Liver (tissue), 9 donors: ENCODE measurements around the gene ZNF438. TPM values are rescaled to one million over a fixed set of nuclear protein-coding genes. Genes with fewer than 3 reads are reported as not detected.

ENCODE experiments used
- DNase-seq: peaks from one replicate; pipeline ENCODE4 v3.0.0-alpha.2; 2017; ENCODE audit warnings: low spot score
- H3K27ac ChIP-seq, 2 donors: one replicate each; pipeline ENCODE4 v1.7.0; 2013; ENCODE audit warnings: inconsistent platforms in 2 of 2, low read length in 2 of 2, control low read depth in 1 of 2, low read depth in 1 of 2, mild to moderate bottlenecking in 1 of 2
- H3K27me3 ChIP-seq, 4 donors: one replicate each; pipeline versions ENCODE4 v1.6.1 to v1.7.0; 2013; ENCODE audit warnings: low read length in 3 of 4, inconsistent platforms in 1 of 4, mild to moderate bottlenecking in 1 of 4, moderate library complexity in 1 of 4; ENCODE audit not compliant: control insufficient read depth in 4 of 4, insufficient read depth in 4 of 4
- H3K36me3 ChIP-seq, 4 donors: one replicate each; pipeline versions ENCODE4 v1.6.1 to v1.7.0; 2013; ENCODE audit warnings: low read length in 3 of 4, mild to moderate bottlenecking in 3 of 4, low read depth in 1 of 4, moderate library complexity in 1 of 4; ENCODE audit not compliant: control insufficient read depth in 4 of 4, insufficient read depth in 3 of 4
- H3K4me1 ChIP-seq, 4 donors: one replicate each; pipeline versions ENCODE4 v1.6.1 to v1.7.0; 2013; ENCODE audit warnings: low read length in 3 of 4, mild to moderate bottlenecking in 3 of 4, moderate library complexity in 1 of 4; ENCODE audit not compliant: control insufficient read depth in 4 of 4, insufficient read depth in 4 of 4
- H3K4me3 ChIP-seq, 3 donors: one replicate each; pipeline versions ENCODE4 v1.6.1 to v1.7.0; 2013; ENCODE audit warnings: low read length in 3 of 3, control low read depth in 1 of 3, low read depth in 1 of 3, mild to moderate bottlenecking in 1 of 3
- H3K9ac ChIP-seq, 2 donors: one replicate each; pipeline ENCODE4 v1.7.0; 2013; ENCODE audit warnings: low read length in 2 of 2, mild to moderate bottlenecking in 2 of 2, moderate library complexity in 2 of 2, control low read depth in 1 of 2, low read depth in 1 of 2
- H3K9me3 ChIP-seq, 4 donors: one replicate each; pipeline versions ENCODE4 v1.6.1 to v1.7.0; 2013; ENCODE audit warnings: low read length in 3 of 4; ENCODE audit not compliant: control insufficient read depth in 4 of 4
- EGR1 ChIP-seq, 2 donors: IDR thresholded peaks; 2 replicates each; pipeline ENCODE4 v1.6.1; 2016 to 2018; ENCODE audit warnings: antibody characterized with exemption in 2 of 2, low read depth in 2 of 2
- FOXA1 ChIP-seq: IDR thresholded peaks from 2 replicates; pipeline ENCODE4 v1.6.1; 2016; ENCODE audit warnings: antibody characterized with exemption
- FOXA2 ChIP-seq: IDR thresholded peaks from 2 replicates; pipeline ENCODE4 v1.6.1; 2016; ENCODE audit warnings: antibody characterized with exemption
- GABPA ChIP-seq, 2 donors: IDR thresholded peaks in 1 of 2; conservative IDR thresholded peaks in 1 of 2; 2 replicates each; pipeline ENCODE4 v1.6.1; 2016; ENCODE audit warnings: antibody characterized with exemption in 2 of 2, mild to moderate bottlenecking in 1 of 2, moderate library complexity in 1 of 2
- HNF4A ChIP-seq, 2 donors: conservative IDR thresholded peaks; 2 replicates each; pipeline ENCODE4 v1.6.1; 2016; ENCODE audit warnings: antibody characterized with exemption in 2 of 2, mild to moderate bottlenecking in 2 of 2
- HNF4G ChIP-seq: IDR thresholded peaks from 2 replicates; pipeline ENCODE4 v1.6.1; 2016; ENCODE audit warnings: antibody characterized with exemption
- JUND ChIP-seq, 2 donors: IDR thresholded peaks; 2 replicates each; pipeline ENCODE4 v1.6.1; 2016; ENCODE audit warnings: antibody characterized with exemption in 2 of 2
- NR2F2 ChIP-seq: IDR thresholded peaks from 2 replicates; pipeline ENCODE4 v1.6.1; 2016; ENCODE audit warnings: antibody characterized with exemption
- RAD21 ChIP-seq, 2 donors: IDR thresholded peaks; 2 replicates each; pipeline ENCODE4 v1.6.1; 2016; ENCODE audit warnings: antibody characterized with exemption in 2 of 2, mild to moderate bottlenecking in 2 of 2
- REST ChIP-seq: IDR thresholded peaks from 2 replicates; pipeline ENCODE4 v1.6.1; 2016; ENCODE audit warnings: antibody characterized with exemption, mild to moderate bottlenecking
- RXRA ChIP-seq, 2 donors: IDR thresholded peaks; 2 replicates each; pipeline ENCODE4 v1.6.1; 2017 to 2018; ENCODE audit warnings: antibody characterized with exemption in 2 of 2, mild to moderate bottlenecking in 1 of 2
- SP1 ChIP-seq: IDR thresholded peaks from 2 replicates; pipeline ENCODE4 v1.6.1; 2018; ENCODE audit warnings: antibody characterized with exemption, mild to moderate bottlenecking
- TAF1 ChIP-seq: conservative IDR thresholded peaks from 2 replicates; pipeline ENCODE4 v1.6.1; 2016; ENCODE audit warnings: antibody characterized with exemption, mild to moderate bottlenecking
- YY1 ChIP-seq: IDR thresholded peaks from 2 replicates; pipeline ENCODE4 v1.6.1; 2016; ENCODE audit warnings: antibody characterized with exemption, mild to moderate bottlenecking
- WGBS: extraction: QIAGEN DNeasy Blood & Tissue Kit; methylation state at CpG from one replicate; pipeline ENCODE4 v1.1.7; 2013; 5-methylcytosine and 5-hydroxymethylcytosine counted together
- polyA plus RNA-seq, 2 donors: library from polyadenylated mRNA; stranded (reverse) in 1 of 2; unstranded in 1 of 2; fragments of 200-250 nt in 1 of 2; fragments of >200 nt in 1 of 2; fragmentation: Nextera tagmentation in 1 of 2; extraction: Ambion mirVana in 1 of 2; gene quantifications; one replicate each; pipeline versions ENCODE4 v1.2.1 to v1.2.3, GENCODE V29; 2013 to 2015
- total RNA-seq, 2 donors: library from RNA; depleted of rRNA; stranded (reverse); fragments of >200 nt; gene quantifications; one replicate each; pipeline ENCODE4 v1.2.3, GENCODE V29; 2014
- TF ChIP-seq, protein P1 (sequence below): IDR thresholded peaks from 2 replicates; pipeline ENCODE4 v1.6.1; 2016; ENCODE audit warnings: antibody characterized with exemption
- TF ChIP-seq, protein P2 (sequence below): IDR thresholded peaks from 2 replicates; pipeline ENCODE4 v1.6.1; 2016; ENCODE audit warnings: antibody characterized with exemption
- TF ChIP-seq, protein P3 (sequence below): fragments of 150-350 bp; IDR thresholded peaks from 2 replicates; pipeline ENCODE4 v1.5.1; 2017; ENCODE audit warnings: improper control_type of control experiment, low read depth, low read length; ENCODE audit not compliant: missing input control
- TF ChIP-seq, protein P4 (sequence below): IDR thresholded peaks from 2 replicates; pipeline ENCODE4 v1.6.1; 2016; ENCODE audit warnings: antibody characterized with exemption
- donor health status: healthy.
- donor health status: healthy.
- donor health status: healthy.
- donor health status: healthy.
- donor health status: healthy.

Gene ZNF438
- total and polyA plus RNA-seq, 4 donors = 1.9 to 2.9 (median 2.2) TPM

DNA sequence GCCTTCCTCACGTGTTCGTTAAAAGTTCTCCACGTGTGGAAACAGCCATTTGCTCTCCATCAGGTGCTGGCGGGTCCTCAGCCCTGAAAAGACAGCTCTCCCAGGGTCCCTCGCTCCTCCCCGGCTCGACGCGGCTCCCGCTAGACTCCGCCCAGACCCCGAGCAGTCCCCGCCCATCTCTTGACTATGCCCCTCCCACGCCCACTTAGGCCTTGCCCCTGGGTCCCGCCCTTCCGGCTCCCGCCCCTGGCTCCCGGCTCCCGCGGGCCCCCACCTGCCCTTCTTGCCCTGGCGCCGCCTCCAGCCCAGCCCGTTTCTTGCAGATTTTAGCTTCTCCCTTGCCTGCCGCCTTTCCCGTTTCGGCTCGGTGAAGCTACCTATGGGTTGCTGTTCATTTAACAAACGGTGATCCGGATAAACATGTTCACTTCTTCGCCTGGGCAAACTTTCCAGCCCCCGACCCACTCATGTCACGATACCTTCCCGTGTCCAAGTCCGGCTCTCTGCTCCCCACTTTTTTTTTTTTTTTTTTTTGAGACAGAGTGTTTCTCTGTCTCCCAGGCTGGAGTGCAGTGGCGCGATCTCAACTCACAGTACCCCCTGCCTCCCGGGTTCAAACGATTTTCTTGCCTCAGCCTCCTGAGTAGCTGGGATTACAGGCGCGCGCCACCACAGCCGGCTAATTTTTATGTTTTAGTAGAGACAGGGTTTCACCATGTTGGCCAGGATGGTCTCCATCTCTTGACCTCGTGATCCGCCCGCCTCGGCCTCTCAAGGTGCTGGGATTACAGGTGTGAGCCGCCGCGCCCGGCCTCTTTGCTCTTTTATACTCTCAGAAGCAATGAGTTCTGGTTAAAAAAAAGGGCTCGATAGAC lies 830 bp upstream of the ZNF438 start:
- Histone ChIP-seq H3K36me3 (no peaks in the 10 kb centered on the region), H3K9ac (peak overlapping the region; percentile 96 to 100), H3K27ac (peak overlapping the region; percentile 98 to 100), H3K27me3 (no peaks in the 10 kb centered on the region), H3K9me3 (no peaks in the 10 kb centered on the region), H3K4me3 (peak overlapping the region; percentile 58 to 77 (median 76)), H3K4me1 (peaks cover 2 to 15% (median 6%) of the 10 kb centered on the region in 4 donors)
- DNase-seq = peak; percentile 98
- TF ChIP-seq REST (peak; percentile 31), GABPA (IDR thresholded peaks at IDR 0.05 in 1 of 2, conservative IDR thresholded peaks at IDR 0.05 in 1 of 2) (peak in 1 of 2 donors; percentile 61), FOXA1 (no peak), YY1 (no peak), FOXA2 (no peak), NR2F2 (no peak), RAD21 (IDR thresholded peaks at IDR 0.05) (peak; percentile 49 to 73), SP1 (peak; percentile 66), TAF1 (no peak), HNF4G (no peak), EGR1 (IDR thresholded peaks at IDR 0.05; ENCODE audit: low read depth in 2 of 2) (no peak), HNF4A (conservative IDR thresholded peaks at IDR 0.05) (peak in 1 of 2 donors; percentile 12), RXRA (IDR thresholded peaks at IDR 0.05) (no peak), JUND (IDR thresholded peaks at IDR 0.05) (no peak)
- TF ChIP-seq, protein P1, sequence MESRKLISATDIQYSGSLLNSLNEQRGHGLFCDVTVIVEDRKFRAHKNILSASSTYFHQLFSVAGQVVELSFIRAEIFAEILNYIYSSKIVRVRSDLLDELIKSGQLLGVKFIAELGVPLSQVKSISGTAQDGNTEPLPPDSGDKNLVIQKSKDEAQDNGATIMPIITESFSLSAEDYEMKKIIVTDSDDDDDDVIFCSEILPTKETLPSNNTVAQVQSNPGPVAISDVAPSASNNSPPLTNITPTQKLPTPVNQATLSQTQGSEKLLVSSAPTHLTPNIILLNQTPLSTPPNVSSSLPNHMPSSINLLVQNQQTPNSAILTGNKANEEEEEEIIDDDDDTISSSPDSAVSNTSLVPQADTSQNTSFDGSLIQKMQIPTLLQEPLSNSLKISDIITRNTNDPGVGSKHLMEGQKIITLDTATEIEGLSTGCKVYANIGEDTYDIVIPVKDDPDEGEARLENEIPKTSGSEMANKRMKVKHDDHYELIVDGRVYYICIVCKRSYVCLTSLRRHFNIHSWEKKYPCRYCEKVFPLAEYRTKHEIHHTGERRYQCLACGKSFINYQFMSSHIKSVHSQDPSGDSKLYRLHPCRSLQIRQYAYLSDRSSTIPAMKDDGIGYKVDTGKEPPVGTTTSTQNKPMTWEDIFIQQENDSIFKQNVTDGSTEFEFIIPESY = no peak
- TF ChIP-seq, protein P2, sequence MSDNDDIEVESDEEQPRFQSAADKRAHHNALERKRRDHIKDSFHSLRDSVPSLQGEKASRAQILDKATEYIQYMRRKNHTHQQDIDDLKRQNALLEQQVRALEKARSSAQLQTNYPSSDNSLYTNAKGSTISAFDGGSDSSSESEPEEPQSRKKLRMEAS = peak; percentile 39
- TF ChIP-seq, protein P3, sequence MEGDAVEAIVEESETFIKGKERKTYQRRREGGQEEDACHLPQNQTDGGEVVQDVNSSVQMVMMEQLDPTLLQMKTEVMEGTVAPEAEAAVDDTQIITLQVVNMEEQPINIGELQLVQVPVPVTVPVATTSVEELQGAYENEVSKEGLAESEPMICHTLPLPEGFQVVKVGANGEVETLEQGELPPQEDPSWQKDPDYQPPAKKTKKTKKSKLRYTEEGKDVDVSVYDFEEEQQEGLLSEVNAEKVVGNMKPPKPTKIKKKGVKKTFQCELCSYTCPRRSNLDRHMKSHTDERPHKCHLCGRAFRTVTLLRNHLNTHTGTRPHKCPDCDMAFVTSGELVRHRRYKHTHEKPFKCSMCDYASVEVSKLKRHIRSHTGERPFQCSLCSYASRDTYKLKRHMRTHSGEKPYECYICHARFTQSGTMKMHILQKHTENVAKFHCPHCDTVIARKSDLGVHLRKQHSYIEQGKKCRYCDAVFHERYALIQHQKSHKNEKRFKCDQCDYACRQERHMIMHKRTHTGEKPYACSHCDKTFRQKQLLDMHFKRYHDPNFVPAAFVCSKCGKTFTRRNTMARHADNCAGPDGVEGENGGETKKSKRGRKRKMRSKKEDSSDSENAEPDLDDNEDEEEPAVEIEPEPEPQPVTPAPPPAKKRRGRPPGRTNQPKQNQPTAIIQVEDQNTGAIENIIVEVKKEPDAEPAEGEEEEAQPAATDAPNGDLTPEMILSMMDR = no peak
- TF ChIP-seq, protein P4, sequence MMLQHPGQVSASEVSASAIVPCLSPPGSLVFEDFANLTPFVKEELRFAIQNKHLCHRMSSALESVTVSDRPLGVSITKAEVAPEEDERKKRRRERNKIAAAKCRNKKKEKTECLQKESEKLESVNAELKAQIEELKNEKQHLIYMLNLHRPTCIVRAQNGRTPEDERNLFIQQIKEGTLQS = no peak
- WGBS = 25% methylated on average over 51 of the region's 51 CpGs
